ENCODE data around the gene HMG20A. TPM values are rescaled to one million over a fixed set of nuclear protein-coding genes. Genes with fewer than 3 reads are reported as not detected.

The HMG20A gene
- total and polyA plus RNA-seq, 2 experiments from 2014 or later = 17.8 to 57.8 TPM

- no peaks in the 10 kb centered on the region for H3K9me2 ChIP-seq (ENCODE audit: insufficient read depth)
Observed at GRCh38 chr15:77426377-77426776, 5.7 kb downstream of the HMG20A start.

More at GRCh38 chr15:77426377-77426776, 5.7 kb downstream of the HMG20A start:
- H3K27me3 Mint-ChIP-seq (ENCODE audit: insufficient read depth, low read depth, poor library complexity) = no peaks in the 10 kb centered on the region
- Histone ChIP-seq H3K27ac (ENCODE audit: low read depth) (no peak overlapping the region), H3F3A (replicated peaks; ENCODE audit: low read depth) (no peaks in the 10 kb centered on the region), H3K4me3 (no peak overlapping the region), H3K4me1 (ENCODE audit: insufficient read depth) (peaks cover 17% of the 10 kb centered on the region), H3K27me3 (ENCODE audit: insufficient read depth) (no peaks in the 10 kb centered on the region), H3K4me2 (no peak overlapping the region), H2AFZ (no peak overlapping the region), H3K36me3 (ENCODE audit: insufficient read depth) (no peaks in the 10 kb centered on the region), H4K20me1 (replicated peaks; ENCODE audit: insufficient read depth) (peaks cover 13% of the 10 kb centered on the region; the same call in 1 of the 2 replicates), H3K79me2 (replicated peaks; ENCODE audit: insufficient read depth) (peaks cover 95% of the 10 kb centered on the region)
- TF ChIP-seq REST (IDR thresholded peaks at IDR 0.05; ENCODE audit: unreplicated experiment) (no peak), NANOG (IDR thresholded peaks at IDR 0.05; ENCODE audit: borderline replicate concordance) (no peak), STAT1 (IDR thresholded peaks at IDR 0.05; ENCODE audit: unreplicated experiment) (no peak), EZH2phosphoT487 (IDR thresholded peaks at IDR 0.05; ENCODE audit: unreplicated experiment) (no peak), CTCF (conservative IDR thresholded peaks at IDR 0.05; ENCODE audit: low read depth in 2 of 2) (no peak), JUNB (IDR thresholded peaks at IDR 0.05; ENCODE audit: unreplicated experiment) (no peak), EZH2 (IDR thresholded peaks at IDR 0.05; ENCODE audit: low read depth, unreplicated experiment) (no peak), POLR2AphosphoS5 (IDR thresholded peaks at IDR 0.05; ENCODE audit: low read depth) (no peak), ETS1 (IDR thresholded peaks at IDR 0.05) (no peak), ZNF331 (CRISPR knock-in tag; IDR thresholded peaks at IDR 0.05; ENCODE audit: low read depth) (no peak), ZNF114 (CRISPR knock-in tag; IDR thresholded peaks at IDR 0.05) (no peak), CREB1 (CRISPR knock-in tag; IDR thresholded peaks at IDR 0.05; ENCODE audit: low read depth) (no peak), ZNF462 (CRISPR knock-in tag; IDR thresholded peaks at IDR 0.05) (no peak)
- H3K27ac Mint-ChIP-seq = no peak overlapping the region
- DNase-seq (ENCODE audit: low spot score) (no peak), ATAC-seq (no peak)
- peaks cover 32% of the 10 kb centered on the region for H3K4me1 Mint-ChIP-seq
- H3K4me3 Mint-ChIP-seq = no peak overlapping the region
- H3K9me3 Mint-ChIP-seq = no peaks in the 10 kb centered on the region
- no peaks in the 10 kb centered on the region for H3K36me3 Mint-ChIP-seq (ENCODE audit: low read depth)

Measured in GM23338 (cell line).